Activated T-cell treated with anti-CD3 and anti-CD28 coated beads, Interleukin-2, amount 50 U/mL, for 4 hours (primary cell): ENCODE measurements around the gene NDUFA11. TPM values are rescaled to one million over a fixed set of nuclear protein-coding genes. Genes with fewer than 3 reads are reported as not detected.
A peak's percentile ranks its signal among the peaks of the same experiment; 100 is the strongest.

ENCODE experiments used
- ATAC-seq, 2 donors: fragments of 200-7000 bp; cut with Tn5 transposase; one replicate each; pipeline ENCODE4 v1.10.0; 2021
- DNase-seq: peaks from one replicate; pipeline ENCODE4 v3.0.0-alpha.2; 2020
- H3K27me3 Mint-ChIP-seq: one replicate; pipeline ENCODE4 v1.8.0; 2021; ENCODE audit warnings: low read depth, mixed read lengths
- H3K36me3 Mint-ChIP-seq: one replicate; pipeline ENCODE4 v1.8.0; 2022; ENCODE audit warnings: mixed read lengths; ENCODE audit not compliant: insufficient read depth
- H3K4me1 Mint-ChIP-seq: one replicate; pipeline ENCODE4 v1.8.0; 2021; ENCODE audit warnings: low read depth, mixed read lengths
- H3K4me3 Mint-ChIP-seq: one replicate; pipeline ENCODE4 v1.8.0; 2021; ENCODE audit warnings: mild to moderate bottlenecking, moderate library complexity, mixed read lengths
- H3K9me3 Mint-ChIP-seq: one replicate; pipeline ENCODE4 v1.8.0; 2021; ENCODE audit warnings: mixed read lengths
- total RNA-seq, 3 donors: library from RNA; stranded (reverse); gene quantifications; one replicate each; pipeline ENCODE4 v1.2.1, GENCODE V29; 2021

Gene NDUFA11
- total RNA-seq, 3 donors from 2014 or later = 282 to 293 (median 292) TPM

GRCh38 chr19:5922161-5922545, 18.6 kb upstream of the NDUFA11 start:
- no peak for ATAC-seq
- H3K4me3 Mint-ChIP-seq = no peak overlapping the region
- no peaks in the 10 kb centered on the region for H3K27me3 Mint-ChIP-seq
- no peaks in the 10 kb centered on the region for H3K4me1 Mint-ChIP-seq
- no peaks in the 10 kb centered on the region for H3K9me3 Mint-ChIP-seq
- DNase-seq = no peak
- peaks cover 22% of the 10 kb centered on the region for H3K36me3 Mint-ChIP-seq

GRCh38 chr19:5921516-5922160, 18.0 kb upstream of the NDUFA11 start:
- no peak overlapping the region for H3K4me3 Mint-ChIP-seq
- H3K27me3 Mint-ChIP-seq = no peaks in the 10 kb centered on the region
- H3K4me1 Mint-ChIP-seq = no peaks in the 10 kb centered on the region
- H3K9me3 Mint-ChIP-seq = no peaks in the 10 kb centered on the region
- H3K36me3 Mint-ChIP-seq = peaks cover 23% of the 10 kb centered on the region
- ATAC-seq (no peak), DNase-seq (no peak)

GRCh38 chr19:5918463-5919079, 15.0 kb upstream of the NDUFA11 start:
- ATAC-seq (no peak), DNase-seq (no peak)
- no peaks in the 10 kb centered on the region for H3K4me1 Mint-ChIP-seq
- H3K27me3 Mint-ChIP-seq = no peaks in the 10 kb centered on the region
- H3K9me3 Mint-ChIP-seq = no peaks in the 10 kb centered on the region
- peaks cover 18% of the 10 kb centered on the region for H3K36me3 Mint-ChIP-seq
- H3K4me3 Mint-ChIP-seq = no peak overlapping the region

GRCh38 chr19:5917431-5918107, 14.0 kb upstream of the NDUFA11 start:
- H3K4me1 Mint-ChIP-seq = no peaks in the 10 kb centered on the region
- H3K36me3 Mint-ChIP-seq = peaks cover 12% of the 10 kb centered on the region
- H3K4me3 Mint-ChIP-seq = no peak overlapping the region
- no peaks in the 10 kb centered on the region for H3K9me3 Mint-ChIP-seq
- no peak for DNase-seq
- H3K27me3 Mint-ChIP-seq = no peaks in the 10 kb centered on the region
- ATAC-seq = no peak

GRCh38 chr19:5916181-5916708, 12.7 kb upstream of the NDUFA11 start:
- ATAC-seq (no peak), DNase-seq (no peak)
- no peaks in the 10 kb centered on the region for H3K27me3 Mint-ChIP-seq
- H3K36me3 Mint-ChIP-seq = peaks cover 6% of the 10 kb centered on the region
- no peaks in the 10 kb centered on the region for H3K4me1 Mint-ChIP-seq
- H3K9me3 Mint-ChIP-seq = no peaks in the 10 kb centered on the region
- H3K4me3 Mint-ChIP-seq = no peak overlapping the region

GRCh38 chr19:5915782-5916165, 12.2 kb upstream of the NDUFA11 start:
- Mint-ChIP-seq H3K27me3 (no peaks in the 10 kb centered on the region), H3K4me3 (no peak overlapping the region), H3K36me3 (peaks cover 6% of the 10 kb centered on the region), H3K4me1 (no peaks in the 10 kb centered on the region), H3K9me3 (no peaks in the 10 kb centered on the region)
- DNase-seq (no peak), ATAC-seq (no peak)

GRCh38 chr19:5914946-5915781, 11.6 kb upstream of the NDUFA11 start:
- DNase-seq (no peak), ATAC-seq (no peak)
- Mint-ChIP-seq H3K4me1 (no peaks in the 10 kb centered on the region), H3K27me3 (no peaks in the 10 kb centered on the region), H3K36me3 (peaks cover 6% of the 10 kb centered on the region), H3K9me3 (no peaks in the 10 kb centered on the region), H3K4me3 (no peak overlapping the region)

- no peaks in the 10 kb centered on the region for H3K27me3 Mint-ChIP-seq
- no peak overlapping the region for H3K4me3 Mint-ChIP-seq
- H3K4me1 Mint-ChIP-seq = no peaks in the 10 kb centered on the region
- ATAC-seq (no peak), DNase-seq (no peak)
- H3K9me3 Mint-ChIP-seq = no peaks in the 10 kb centered on the region
- H3K36me3 Mint-ChIP-seq = peaks cover 10% of the 10 kb centered on the region
Observed at GRCh38 chr19:5914358-5914774, 10.8 kb upstream of the NDUFA11 start.

GRCh38 chr19:5913739-5914357, 10.3 kb upstream of the NDUFA11 start, which contains the start of gene CAPS:
Gene CAPS, plus strand, starts transcription at chr19:5914254. Its CDS starts 153 bp downstream, at chr19:5914407.
- Mint-ChIP-seq H3K4me3 (no peak within 1 kb of the TSS), H3K4me1 (no peaks in the 10 kb centered on the region), H3K9me3 (no peaks in the 10 kb centered on the region), H3K36me3 (peaks cover 10% of the 10 kb centered on the region), H3K27me3 (no peaks in the 10 kb centered on the region)
- ATAC-seq (no peak), DNase-seq (no peak)

- no peaks in the 10 kb centered on the region for H3K27me3 Mint-ChIP-seq
- H3K9me3 Mint-ChIP-seq = no peaks in the 10 kb centered on the region
- no peak for DNase-seq
- no peak for ATAC-seq
- peaks cover 10% of the 10 kb centered on the region for H3K4me1 Mint-ChIP-seq
- no peak overlapping the region for H3K4me3 Mint-ChIP-seq
- H3K36me3 Mint-ChIP-seq = peaks cover 8% of the 10 kb centered on the region
Observed at GRCh38 chr19:5911366-5911765, 7.8 kb upstream of the NDUFA11 start.

- H3K27me3 Mint-ChIP-seq = no peaks in the 10 kb centered on the region
- H3K36me3 Mint-ChIP-seq = peaks cover 6% of the 10 kb centered on the region
- H3K4me1 Mint-ChIP-seq = peaks cover 17% of the 10 kb centered on the region
- H3K4me3 Mint-ChIP-seq = no peak overlapping the region
- ATAC-seq (no peak), DNase-seq (no peak)
- no peaks in the 10 kb centered on the region for H3K9me3 Mint-ChIP-seq
Observed at GRCh38 chr19:5910638-5910907, 7.0 kb upstream of the NDUFA11 start.

GRCh38 chr19:5908773-5909442, 5.3 kb upstream of the NDUFA11 start:
- ATAC-seq (no peak), DNase-seq (no peak)
- Mint-ChIP-seq H3K9me3 (no peaks in the 10 kb centered on the region), H3K4me3 (no peak overlapping the region), H3K27me3 (no peaks in the 10 kb centered on the region), H3K36me3 (peaks cover 6% of the 10 kb centered on the region), H3K4me1 (peaks cover 17% of the 10 kb centered on the region)

- peak overlapping the region; percentile 60 for H3K4me3 Mint-ChIP-seq
- H3K27me3 Mint-ChIP-seq = no peaks in the 10 kb centered on the region
- H3K9me3 Mint-ChIP-seq = no peaks in the 10 kb centered on the region
- ATAC-seq (no peak), DNase-seq (no peak)
- peaks cover 8% of the 10 kb centered on the region for H3K36me3 Mint-ChIP-seq
- H3K4me1 Mint-ChIP-seq = peaks cover 20% of the 10 kb centered on the region
Observed at GRCh38 chr19:5907241-5907640, 3.7 kb upstream of the NDUFA11 start.
